ENCODE results near the gene LCP1.
"Not testable (repeated sequence)": the region's sequence is repeated elsewhere in the genome, so short reads cannot be mapped to it uniquely, and the experiment has no call there.

The LCP1 gene

DNA sequence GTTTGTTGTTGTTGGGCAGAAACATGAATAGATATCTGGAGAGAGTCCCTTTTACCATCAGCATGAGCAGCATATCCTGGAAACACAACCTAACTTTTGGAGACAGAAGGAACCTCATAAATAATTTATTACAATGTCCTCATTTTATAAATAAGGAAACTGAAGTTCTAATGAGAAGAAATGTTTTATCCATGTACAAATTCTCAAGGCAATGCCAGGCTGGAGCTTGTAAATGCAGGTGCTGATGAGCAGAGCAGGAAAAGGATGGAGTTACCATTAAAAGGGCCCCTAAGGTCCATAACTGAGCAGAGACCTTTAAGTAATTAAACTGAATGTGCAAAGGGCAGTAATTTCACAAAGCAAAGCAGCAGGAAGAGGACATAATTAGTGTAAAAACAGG, 17.3 kb downstream of the LCP1 start (continued):
- TF ChIP-seq, protein P1, sequence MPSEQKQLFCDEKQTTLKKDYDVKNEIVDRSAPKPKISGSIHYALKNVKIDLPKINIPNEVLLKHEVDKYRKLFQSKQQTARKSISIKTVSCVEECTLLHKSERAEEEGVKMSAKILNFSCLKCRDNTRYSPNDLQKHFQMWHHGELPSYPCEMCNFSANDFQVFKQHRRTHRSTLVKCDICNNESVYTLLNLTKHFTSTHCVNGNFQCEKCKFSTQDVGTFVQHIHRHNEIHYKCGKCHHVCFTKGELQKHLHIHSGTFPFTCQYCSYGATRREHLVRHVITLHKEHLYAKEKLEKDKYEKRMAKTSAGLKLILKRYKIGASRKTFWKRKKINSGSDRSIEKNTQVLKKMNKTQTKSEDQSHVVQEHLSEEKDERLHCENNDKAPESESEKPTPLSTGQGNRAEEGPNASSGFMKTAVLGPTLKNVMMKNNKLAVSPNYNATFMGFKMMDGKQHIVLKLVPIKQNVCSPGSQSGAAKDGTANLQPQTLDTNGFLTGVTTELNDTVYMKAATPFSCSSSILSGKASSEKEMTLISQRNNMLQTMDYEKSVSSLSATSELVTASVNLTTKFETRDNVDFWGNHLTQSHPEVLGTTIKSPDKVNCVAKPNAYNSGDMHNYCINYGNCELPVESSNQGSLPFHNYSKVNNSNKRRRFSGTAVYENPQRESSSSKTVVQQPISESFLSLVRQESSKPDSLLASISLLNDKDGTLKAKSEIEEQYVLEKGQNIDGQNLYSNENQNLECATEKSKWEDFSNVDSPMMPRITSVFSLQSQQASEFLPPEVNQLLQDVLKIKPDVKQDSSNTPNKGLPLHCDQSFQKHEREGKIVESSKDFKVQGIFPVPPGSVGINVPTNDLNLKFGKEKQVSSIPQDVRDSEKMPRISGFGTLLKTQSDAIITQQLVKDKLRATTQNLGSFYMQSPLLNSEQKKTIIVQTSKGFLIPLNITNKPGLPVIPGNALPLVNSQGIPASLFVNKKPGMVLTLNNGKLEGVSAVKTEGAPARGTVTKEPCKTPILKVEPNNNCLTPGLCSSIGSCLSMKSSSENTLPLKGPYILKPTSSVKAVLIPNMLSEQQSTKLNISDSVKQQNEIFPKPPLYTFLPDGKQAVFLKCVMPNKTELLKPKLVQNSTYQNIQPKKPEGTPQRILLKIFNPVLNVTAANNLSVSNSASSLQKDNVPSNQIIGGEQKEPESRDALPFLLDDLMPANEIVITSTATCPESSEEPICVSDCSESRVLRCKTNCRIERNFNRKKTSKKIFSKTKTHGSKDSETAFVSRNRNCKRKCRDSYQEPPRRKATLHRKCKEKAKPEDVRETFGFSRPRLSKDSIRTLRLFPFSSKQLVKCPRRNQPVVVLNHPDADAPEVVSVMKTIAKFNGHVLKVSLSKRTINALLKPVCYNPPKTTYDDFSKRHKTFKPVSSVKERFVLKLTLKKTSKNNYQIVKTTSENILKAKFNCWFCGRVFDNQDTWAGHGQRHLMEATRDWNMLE (tag by site-specific recombination; conservative IDR thresholded peaks at IDR 0.05; ENCODE audit: low read depth), result no peak

DNA sequence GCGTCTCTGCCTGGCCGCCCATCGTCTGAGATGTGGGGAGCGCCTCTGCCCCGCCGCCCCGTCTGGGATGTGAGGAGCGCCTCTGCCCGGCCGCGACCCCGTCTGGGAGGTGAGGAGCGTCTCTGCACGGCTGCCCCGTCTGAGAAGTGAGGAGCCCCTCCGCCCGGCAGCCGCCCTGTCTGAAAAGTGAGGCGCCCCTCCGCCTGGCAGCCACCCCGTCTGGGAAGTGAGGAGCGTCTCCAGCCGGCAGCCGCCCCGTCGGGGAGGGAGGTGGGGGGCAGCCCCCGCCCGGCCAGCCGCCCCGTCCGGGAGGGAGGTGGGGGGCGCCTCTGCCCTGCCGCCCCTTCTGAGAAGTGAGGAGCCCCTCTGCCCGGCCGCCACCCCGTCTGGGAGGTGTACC, 19.2 kb downstream of the LCP1 start:
- CTCF ChIA-PET; H3K4me1 ChIP-seq (ENCODE audit: control insufficient read depth, insufficient read depth, low read length); H3K4me3 ChIP-seq (ENCODE audit: low read depth, low read length); H3K27ac ChIP-seq (ENCODE audit: extremely low read depth, low read depth, low read length); POLR2A ChIA-PET; H3K9me3 ChIP-seq (ENCODE audit: control insufficient read depth, insufficient read depth, low read depth, low read length): not testable (repeated sequence)
- peaks cover 0 to 20% of the 10 kb centered on the region in 2 experiments; a peak in 1 of 3 replicates for H3K36me3 ChIP-seq (ENCODE audit: control insufficient read depth in 2 of 2, insufficient read depth in 1 of 2, low read length in 2 of 2)
- peak; percentile 50; the same call in 1 of the 2 replicates for TF ChIP-seq ZNF202 (tag by site-specific recombination; IDR thresholded peaks at IDR 0.05; ENCODE audit: borderline replicate concordance)

DNA sequence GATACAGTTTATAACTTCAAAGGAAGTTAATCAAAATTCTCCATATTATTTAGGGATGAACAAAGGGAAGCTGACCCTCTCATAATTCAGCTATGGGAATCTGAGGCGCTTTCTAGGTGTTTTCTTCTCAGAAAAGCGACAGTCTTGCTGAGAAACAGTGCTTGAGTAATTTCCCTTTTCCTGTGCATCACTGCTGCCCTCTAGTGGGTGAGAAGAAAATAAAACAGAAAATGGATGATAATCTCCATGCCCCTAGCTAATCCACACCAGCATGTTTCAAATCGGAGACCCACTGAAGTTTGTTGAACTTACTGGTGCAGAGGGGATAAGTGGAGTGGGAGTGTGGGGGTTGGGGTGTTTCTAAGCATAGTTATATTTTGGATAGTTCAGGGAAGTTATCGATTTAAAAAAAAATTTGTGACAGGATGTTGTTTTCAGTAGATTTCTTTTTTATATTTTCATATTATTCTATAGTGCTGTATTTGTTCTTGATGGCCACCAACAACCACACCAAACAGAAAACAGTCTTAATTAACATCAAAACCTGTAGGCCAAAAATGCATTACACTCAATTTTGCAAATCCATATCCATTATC, 21.4 kb downstream of the LCP1 start:
- Histone ChIP-seq H3K4me1 (ENCODE audit: control insufficient read depth, insufficient read depth, low read length) (no peaks in the 10 kb centered on the region), H3K4me3 (ENCODE audit: low read depth, low read length) (no peak overlapping the region), H3K27ac (ENCODE audit: extremely low read depth, low read depth, low read length) (no peak overlapping the region), H3K9me3 (ENCODE audit: control insufficient read depth, insufficient read depth, low read depth, low read length) (no peaks in the 10 kb centered on the region), H3K36me3 (ENCODE audit: control insufficient read depth in 2 of 2, insufficient read depth in 1 of 2, low read length in 2 of 2) (peaks cover 0 to 30% of the 10 kb centered on the region in 2 experiments; a peak in 1 of 3 replicates)
- TF ChIP-seq ZNF654 (tag by site-specific recombination; IDR thresholded peaks at IDR 0.05; ENCODE audit: low read depth), result peak; percentile 68
- TF ChIP-seq ZNF843 (tag by site-specific recombination; IDR thresholded peaks at IDR 0.05), result no peak
- 0 out of 2 replicates have a peak, but pooled peaks have one; percentile 50 for TF ChIP-seq ZNF660 (tag by site-specific recombination; IDR thresholded peaks at IDR 0.05)
- TF ChIP-seq PRDM1 (tag by site-specific recombination; IDR thresholded peaks at IDR 0.05), result peak; percentile 88
- 0 out of 2 replicates have a peak, but pooled peaks have one; percentile 14 for TF ChIP-seq YY1 (tag by site-specific recombination; IDR thresholded peaks at IDR 0.05)
- no peak for TF ChIP-seq ZNF114 (tag by site-specific recombination; IDR thresholded peaks at IDR 0.05)
- no peak for TF ChIP-seq ZNF366 (tag by site-specific recombination; conservative IDR thresholded peaks at IDR 0.05)
- TF ChIP-seq ZNF792 (tag by site-specific recombination; IDR thresholded peaks at IDR 0.05), result no peak
- TF ChIP-seq ZNF394 (tag by site-specific recombination; IDR thresholded peaks at IDR 0.05; ENCODE audit: borderline replicate concordance), result peak; percentile 27; the same call in 1 of the 2 replicates
- TF ChIP-seq, protein P2, sequence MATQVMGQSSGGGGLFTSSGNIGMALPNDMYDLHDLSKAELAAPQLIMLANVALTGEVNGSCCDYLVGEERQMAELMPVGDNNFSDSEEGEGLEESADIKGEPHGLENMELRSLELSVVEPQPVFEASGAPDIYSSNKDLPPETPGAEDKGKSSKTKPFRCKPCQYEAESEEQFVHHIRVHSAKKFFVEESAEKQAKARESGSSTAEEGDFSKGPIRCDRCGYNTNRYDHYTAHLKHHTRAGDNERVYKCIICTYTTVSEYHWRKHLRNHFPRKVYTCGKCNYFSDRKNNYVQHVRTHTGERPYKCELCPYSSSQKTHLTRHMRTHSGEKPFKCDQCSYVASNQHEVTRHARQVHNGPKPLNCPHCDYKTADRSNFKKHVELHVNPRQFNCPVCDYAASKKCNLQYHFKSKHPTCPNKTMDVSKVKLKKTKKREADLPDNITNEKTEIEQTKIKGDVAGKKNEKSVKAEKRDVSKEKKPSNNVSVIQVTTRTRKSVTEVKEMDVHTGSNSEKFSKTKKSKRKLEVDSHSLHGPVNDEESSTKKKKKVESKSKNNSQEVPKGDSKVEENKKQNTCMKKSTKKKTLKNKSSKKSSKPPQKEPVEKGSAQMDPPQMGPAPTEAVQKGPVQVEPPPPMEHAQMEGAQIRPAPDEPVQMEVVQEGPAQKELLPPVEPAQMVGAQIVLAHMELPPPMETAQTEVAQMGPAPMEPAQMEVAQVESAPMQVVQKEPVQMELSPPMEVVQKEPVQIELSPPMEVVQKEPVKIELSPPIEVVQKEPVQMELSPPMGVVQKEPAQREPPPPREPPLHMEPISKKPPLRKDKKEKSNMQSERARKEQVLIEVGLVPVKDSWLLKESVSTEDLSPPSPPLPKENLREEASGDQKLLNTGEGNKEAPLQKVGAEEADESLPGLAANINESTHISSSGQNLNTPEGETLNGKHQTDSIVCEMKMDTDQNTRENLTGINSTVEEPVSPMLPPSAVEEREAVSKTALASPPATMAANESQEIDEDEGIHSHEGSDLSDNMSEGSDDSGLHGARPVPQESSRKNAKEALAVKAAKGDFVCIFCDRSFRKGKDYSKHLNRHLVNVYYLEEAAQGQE (tag by site-specific recombination; IDR thresholded peaks at IDR 0.05), result no peak
- POLR2A ChIA-PET, result no interaction called here
- CTCF ChIA-PET, result interaction anchor here (0.6 to 2.0 kb wide), 18 partner anchors 8 to 364 kb away, joined by 3 to 9 read pairs (median 4); no protein-coding TSS in a partner anchor
